HepG2 (cell line): ENCODE data around the gene CFAP300. TPM values are rescaled to one million over a fixed set of nuclear protein-coding genes. Genes with fewer than 3 reads are reported as not detected.
A peak's percentile ranks its signal among the peaks of the same experiment; 100 is the strongest.

Source experiments
- ARID5B ChIP-seq: IDR thresholded peaks from 2 replicates; pipeline ENCODE4 v1.4.0; 2020; ENCODE audit warnings: mild to moderate bottlenecking, missing genetic modification reagents
- CREM ChIP-seq, 2 experiments: sonication (generic) in 1 of 2; formaldehyde crosslinking in 1 of 2; IDR thresholded peaks; 2 replicates each; pipeline versions ENCODE4 v1.4.0 to v1.6.1; 2016 to 2020; ENCODE audit warnings: antibody characterized with exemption in 1 of 2, mild to moderate bottlenecking in 1 of 2, missing genetic modification reagents in 1 of 2
- DNMT3B ChIP-seq: conservative IDR thresholded peaks from 2 replicates; pipeline ENCODE4 v1.6.1; 2016; ENCODE audit warnings: missing biosample characterization, control low read depth
- ELF4 ChIP-seq: sonication (generic); formaldehyde crosslinking; IDR thresholded peaks from 2 replicates; pipeline ENCODE4 v1.5.0; 2020; ENCODE audit warnings: missing genetic modification reagents, mild to moderate bottlenecking, moderate library complexity, borderline replicate concordance
- GATAD2A ChIP-seq: IDR thresholded peaks from 2 replicates; pipeline ENCODE4 v1.6.1; 2016
- HMG20A ChIP-seq: IDR thresholded peaks from 2 replicates; pipeline ENCODE4 v1.6.1; 2016; ENCODE audit warnings: borderline replicate concordance
- HNRNPL ChIP-seq: fragments of 200-400 bp; formaldehyde crosslinking; IDR thresholded peaks from 2 replicates; pipeline ENCODE4 v1.6.1; 2017; ENCODE audit warnings: mild to moderate bottlenecking, low read depth, low read length
- KLF13 ChIP-seq: sonication (generic); formaldehyde crosslinking; IDR thresholded peaks from 2 replicates; pipeline ENCODE4 v1.4.0; 2020; ENCODE audit warnings: mild to moderate bottlenecking, missing genetic modification reagents
- SETDB1 ChIP-seq: sonication (generic); formaldehyde crosslinking; IDR thresholded peaks from 2 replicates; pipeline ENCODE4 v1.5.1; 2020; ENCODE audit warnings: missing genetic modification reagents, mild to moderate bottlenecking, borderline replicate concordance
- TARDBP ChIP-seq: sonication (generic); formaldehyde crosslinking; IDR thresholded peaks from 2 replicates; pipeline ENCODE4 v1.8.0; 2022; ENCODE audit warnings: mild to moderate bottlenecking, missing genetic modification reagents
- ZBTB2 ChIP-seq: sonication (generic); formaldehyde crosslinking; IDR thresholded peaks from 2 replicates; pipeline ENCODE4 v1.8.0; 2022; ENCODE audit warnings: low read depth, missing genetic modification reagents
- ZBTB46 ChIP-seq: sonication (generic); formaldehyde crosslinking; IDR thresholded peaks from 2 replicates; pipeline ENCODE4 v1.4.0; 2020; ENCODE audit warnings: mild to moderate bottlenecking, missing genetic modification reagents, borderline replicate concordance
- ZMYM4 ChIP-seq: sonication (generic); formaldehyde crosslinking; IDR thresholded peaks from 2 replicates; pipeline ENCODE4 v1.8.1; 2023; ENCODE audit warnings: mild to moderate bottlenecking, missing genetic modification reagents
- ZNF205 ChIP-seq: IDR thresholded peaks from 2 replicates; pipeline ENCODE4 v1.6.1; 2018; ENCODE audit warnings: missing biosample characterization, missing genetic modification reagents
- ZNF326 ChIP-seq: sonication (generic); formaldehyde crosslinking; IDR thresholded peaks from 2 replicates; pipeline ENCODE4 v1.4.0; 2020; ENCODE audit warnings: missing genetic modification reagents, borderline replicate concordance
- ZNF547 ChIP-seq: sonication (generic); formaldehyde crosslinking; IDR thresholded peaks from 2 replicates; pipeline ENCODE4 v1.5.1; 2020; ENCODE audit warnings: mild to moderate bottlenecking, missing genetic modification reagents
- ZNF562 ChIP-seq: sonication (generic); formaldehyde crosslinking; IDR thresholded peaks from 2 replicates; pipeline ENCODE4 v1.8.0; 2022; ENCODE audit warnings: missing genetic modification reagents, borderline replicate concordance
- ZNF883 ChIP-seq: sonication (generic); formaldehyde crosslinking; IDR thresholded peaks from 2 replicates; pipeline ENCODE4 v1.5.1; 2020; ENCODE audit warnings: mild to moderate bottlenecking, missing genetic modification reagents; ENCODE audit errors: not compliant biosample characterization
- polyA plus RNA-seq, 8 experiments: library from polyadenylated mRNA; depleted of rRNA in 3 of 8; stranded (reverse) in 7 of 8; unstranded in 1 of 8; fragments of >200 nt; fragmentation: Illumina TruSeq in 4 of 8; extraction: Trizol in 4 of 8; gene quantifications; 2 replicates each; pipeline versions ENCODE4 v1.2.1 to v1.2.3, GENCODE V29; 2011 to 2016; ENCODE audit warnings: low read depth in 4 of 8, missing spikeins in 1 of 8, mixed read lengths in 1 of 8; ENCODE audit not compliant: insufficient read depth in 1 of 8
- total RNA-seq, 5 experiments: library from RNA; depleted of rRNA; stranded (reverse); fragments of >200 nt; fragmentation: Illumina TruSeq; extraction: Trizol; gene quantifications; 2 replicates each; pipeline ENCODE4 v1.2.3, GENCODE V29; 2016; ENCODE audit warnings: low read depth in 1 of 5
- TF ChIP-seq, protein P1 (sequence below): sonication (generic); formaldehyde crosslinking; conservative IDR thresholded peaks from 2 replicates; pipeline ENCODE4 v1.4.0; 2020; ENCODE audit warnings: missing genetic modification reagents

Gene CFAP300
- total and polyA plus RNA-seq, 2 of the 13 experiments (the other 11 are each of a cell fraction or from before 2014, with no cell fraction given) = not detected

DNA sequence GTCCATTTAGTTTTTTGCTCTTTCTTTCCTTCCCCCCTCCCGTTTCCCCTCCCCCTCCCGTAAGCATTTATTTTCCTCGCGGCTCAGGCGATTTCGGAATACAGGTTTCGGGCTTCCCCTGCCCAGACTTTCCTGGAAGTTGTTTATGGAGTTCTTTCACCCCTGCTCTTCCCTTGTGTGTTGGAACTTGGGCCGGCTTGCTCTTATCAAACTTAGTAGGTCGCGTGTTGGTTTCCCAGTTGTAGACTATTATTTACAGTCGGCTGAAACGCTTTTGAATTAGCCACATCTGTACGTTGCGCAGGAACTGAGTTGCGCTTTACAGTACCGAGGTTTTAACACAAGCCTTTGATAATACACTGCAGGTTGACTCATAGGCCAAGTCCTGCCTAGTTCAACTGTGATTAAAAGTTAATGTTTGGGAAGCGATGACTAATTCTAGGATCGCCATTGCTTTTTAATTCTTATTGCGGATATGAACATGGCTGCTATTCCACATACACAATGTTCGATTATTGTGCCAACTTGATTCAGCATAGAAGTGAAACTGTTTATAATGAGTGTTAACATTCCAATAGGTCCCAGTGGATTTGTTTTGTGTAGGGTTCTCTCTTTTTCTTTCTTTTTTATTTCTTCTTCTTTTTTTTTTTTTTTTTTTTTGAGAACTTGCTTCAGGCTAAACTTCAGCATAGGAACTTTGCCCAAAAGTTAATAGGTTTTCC is 64.7 kb downstream of the CFAP300 start (continued):
- TF ChIP-seq ZBTB46 (CRISPR knock-in tag) = no peak
- TF ChIP-seq HNRNPL = 0 out of 2 replicates have a peak, but pooled peaks have one; percentile 2
- peak; percentile 23 for TF ChIP-seq ARID5B
- TF ChIP-seq ZNF883 (CRISPR knock-in tag) = no peak
- no peak for TF ChIP-seq ZNF562 (CRISPR knock-in tag)
- no peak; the same call in 1 of the 2 replicates for TF ChIP-seq ZMYM4
- no peak for TF ChIP-seq TARDBP (CRISPR knock-in tag)
- no peak for TF ChIP-seq ZNF326
- TF ChIP-seq CREM (IDR thresholded peaks at IDR 0.05) = peak; percentile 87
- no peak for TF ChIP-seq CREM (CRISPR knock-in tag; IDR thresholded peaks at IDR 0.05)
- peak; percentile 76 for TF ChIP-seq HMG20A
- TF ChIP-seq, protein P1, sequence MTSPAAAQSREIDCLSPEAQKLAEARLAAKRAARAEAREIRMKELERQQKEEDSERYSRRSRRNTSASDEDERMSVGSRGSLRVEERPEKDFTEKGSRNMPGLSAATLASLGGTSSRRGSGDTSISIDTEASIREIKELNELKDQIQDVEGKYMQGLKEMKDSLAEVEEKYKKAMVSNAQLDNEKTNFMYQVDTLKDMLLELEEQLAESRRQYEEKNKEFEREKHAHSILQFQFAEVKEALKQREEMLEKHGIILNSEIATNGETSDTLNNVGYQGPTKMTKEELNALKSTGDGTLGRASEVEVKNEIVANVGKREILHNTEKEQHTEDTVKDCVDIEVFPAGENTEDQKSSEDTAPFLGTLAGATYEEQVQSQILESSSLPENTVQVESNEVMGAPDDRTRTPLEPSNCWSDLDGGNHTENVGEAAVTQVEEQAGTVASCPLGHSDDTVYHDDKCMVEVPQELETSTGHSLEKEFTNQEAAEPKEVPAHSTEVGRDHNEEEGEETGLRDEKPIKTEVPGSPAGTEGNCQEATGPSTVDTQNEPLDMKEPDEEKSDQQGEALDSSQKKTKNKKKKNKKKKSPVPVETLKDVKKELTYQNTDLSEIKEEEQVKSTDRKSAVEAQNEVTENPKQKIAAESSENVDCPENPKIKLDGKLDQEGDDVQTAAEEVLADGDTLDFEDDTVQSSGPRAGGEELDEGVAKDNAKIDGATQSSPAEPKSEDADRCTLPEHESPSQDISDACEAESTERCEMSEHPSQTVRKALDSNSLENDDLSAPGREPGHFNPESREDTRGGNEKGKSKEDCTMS (CRISPR knock-in tag) = no peak
- TF ChIP-seq ZBTB2 (CRISPR knock-in tag) = no peak; the same call in 1 of the 2 replicates
- TF ChIP-seq ELF4 (CRISPR knock-in tag) = no peak
- no peak for TF ChIP-seq ZNF547 (CRISPR knock-in tag)
- TF ChIP-seq GATAD2A (CRISPR knock-in tag) = peak; percentile 51; the same call in 1 of the 2 replicates
- peak; percentile 81; the same call in 1 of the 2 replicates for TF ChIP-seq DNMT3B (CRISPR knock-in tag)
- no peak for TF ChIP-seq SETDB1 (CRISPR knock-in tag)
- TF ChIP-seq KLF13 (CRISPR knock-in tag) = no peak
- no peak; the same call in 1 of the 2 replicates for TF ChIP-seq ZNF205 (CRISPR knock-in tag)
